Common myeloid progenitor, CD34-positive (primary cell): ENCODE results near the gene IPO13.
A peak's percentile ranks its signal among the peaks of the same experiment; 100 is the strongest.

ENCODE experiments used
- CTCF ChIA-PET: fragments of 350-600 bp; sonication (Branson Sonifier 250); formaldehyde crosslinking; loops from one replicate; lab custom pipeline; 2021; ENCODE audit warnings: antibody characterized with exemption; lab: Charles Lee
- POLR2A ChIA-PET: fragments of 350-600 bp; sonication (Branson Sonifier 250); formaldehyde crosslinking; loops from one replicate; lab custom pipeline; 2021; ENCODE audit warnings: antibody characterized with exemption; lab: Charles Lee
- DNase-seq, 3 donors: peaks; one replicate each; pipeline versions ENCODE4 v3.0.0 to v3.0.0-alpha.2; 2013
- H3K27ac ChIP-seq, 2 experiments: 1 replicate in 1 of 2; 2 replicates in 1 of 2; pipeline ENCODE4 v1.7.0; 2013; ENCODE audit warnings: inconsistent platforms in 2 of 2, low read length in 2 of 2, mild to moderate bottlenecking in 2 of 2, low read depth in 1 of 2, moderate library complexity in 1 of 2; ENCODE audit not compliant: severe bottlenecking in 2 of 2, insufficient read depth in 1 of 2, poor library complexity in 1 of 2
- H3K27me3 ChIP-seq, 5 experiments: replicated peaks in 2 of 5; 1 replicate in 3 of 5; 2 replicates in 2 of 5; pipeline versions ENCODE4 v1.6.1 to v1.7.0; 2013; ENCODE audit warnings: low read length in 4 of 5, mild to moderate bottlenecking in 2 of 5, moderate library complexity in 2 of 5, inconsistent platforms in 1 of 5; ENCODE audit not compliant: insufficient read depth in 5 of 5, control insufficient read depth in 4 of 5
- H3K36me3 ChIP-seq, 4 experiments: 1 replicate in 2 of 4; 2 replicates in 2 of 4; pipeline versions ENCODE4 v1.6.1 to v1.7.0; 2013; ENCODE audit warnings: low read length in 3 of 4, control low read depth in 1 of 4, mild to moderate bottlenecking in 1 of 4; ENCODE audit not compliant: control insufficient read depth in 4 of 4, insufficient read depth in 4 of 4
- H3K4me1 ChIP-seq, 4 experiments: 1 replicate in 3 of 4; 2 replicates in 1 of 4; pipeline versions ENCODE4 v1.6.1 to v1.7.1; 2013; ENCODE audit warnings: low read length in 3 of 4, mild to moderate bottlenecking in 3 of 4, control low read depth in 1 of 4, inconsistent platforms in 1 of 4, moderate library complexity in 1 of 4; ENCODE audit not compliant: control insufficient read depth in 4 of 4, insufficient read depth in 4 of 4; ENCODE audit errors: control extremely low read depth in 1 of 4
- H3K4me3 ChIP-seq, 7 experiments: 1 replicate in 4 of 7; 2 replicates in 3 of 7; pipeline versions ENCODE4 v1.5.1 to v1.7.0; 2013; ENCODE audit warnings: mild to moderate bottlenecking in 7 of 7, low read length in 6 of 7, moderate library complexity in 6 of 7, inconsistent platforms in 2 of 7, low read depth in 2 of 7, control low read depth in 1 of 7; ENCODE audit not compliant: insufficient read depth in 4 of 7, control insufficient read depth in 1 of 7; ENCODE audit errors: extremely low read depth in 1 of 7
- H3K9me3 ChIP-seq, 5 experiments: 1 replicate in 4 of 5; 2 replicates in 1 of 5; pipeline versions ENCODE4 v1.6.1 to v1.7.1; 2013; ENCODE audit warnings: low read length in 4 of 5, mild to moderate bottlenecking in 2 of 5, inconsistent platforms in 1 of 5, low read depth in 1 of 5, moderate library complexity in 1 of 5; ENCODE audit not compliant: control insufficient read depth in 4 of 5, insufficient read depth in 2 of 5; ENCODE audit errors: control extremely low read depth in 1 of 5
- WGBS: methylation state at CpG from one replicate; pipeline ENCODE4 v1.1.5; 2013; ENCODE audit not compliant: insufficient coverage; 5-methylcytosine and 5-hydroxymethylcytosine counted together

IPO13 gene

DNA sequence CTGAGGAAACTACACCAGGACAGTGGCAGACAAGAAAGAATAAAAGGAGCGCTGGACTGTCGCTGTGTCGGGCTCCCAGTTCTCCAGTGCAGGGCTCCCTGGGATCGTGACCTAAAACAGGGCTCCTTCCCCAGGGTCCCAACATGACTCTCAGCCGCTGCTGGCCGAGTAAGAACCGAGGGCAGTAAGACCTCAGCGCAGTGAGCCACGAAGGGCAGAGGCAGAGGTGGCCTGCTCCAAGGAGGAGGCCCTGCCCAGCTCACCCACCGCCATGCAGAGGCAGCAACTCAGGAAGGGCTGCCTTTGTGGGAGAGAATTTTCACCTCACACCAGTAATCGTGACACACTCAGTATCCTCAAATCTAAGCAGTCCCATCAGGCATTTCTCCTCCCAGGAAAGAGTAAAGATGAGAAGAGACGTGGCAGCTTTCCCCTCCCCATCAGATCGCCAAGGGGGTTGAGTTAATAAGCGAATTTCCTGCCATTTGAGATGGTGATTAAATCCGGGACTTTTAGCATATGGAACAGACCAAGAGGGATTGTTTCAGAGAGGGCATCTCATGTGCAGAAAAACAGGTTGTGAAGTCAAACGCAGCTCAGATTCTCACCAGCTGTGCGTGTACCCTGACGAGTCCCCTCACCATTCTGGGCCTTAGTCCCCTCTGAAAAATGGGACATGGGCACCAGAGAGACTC lies 32.9 kb upstream of the IPO13 start:
- CTCF ChIA-PET, result interaction anchor here (1.7 to 3.9 kb wide), 4 partner anchors 12 to 150 kb away, joined by 5 to 21 read pairs (median 10); partner anchors contain the start of gene ARTN
- no peak overlapping the region for H3K27ac ChIP-seq

DNA sequence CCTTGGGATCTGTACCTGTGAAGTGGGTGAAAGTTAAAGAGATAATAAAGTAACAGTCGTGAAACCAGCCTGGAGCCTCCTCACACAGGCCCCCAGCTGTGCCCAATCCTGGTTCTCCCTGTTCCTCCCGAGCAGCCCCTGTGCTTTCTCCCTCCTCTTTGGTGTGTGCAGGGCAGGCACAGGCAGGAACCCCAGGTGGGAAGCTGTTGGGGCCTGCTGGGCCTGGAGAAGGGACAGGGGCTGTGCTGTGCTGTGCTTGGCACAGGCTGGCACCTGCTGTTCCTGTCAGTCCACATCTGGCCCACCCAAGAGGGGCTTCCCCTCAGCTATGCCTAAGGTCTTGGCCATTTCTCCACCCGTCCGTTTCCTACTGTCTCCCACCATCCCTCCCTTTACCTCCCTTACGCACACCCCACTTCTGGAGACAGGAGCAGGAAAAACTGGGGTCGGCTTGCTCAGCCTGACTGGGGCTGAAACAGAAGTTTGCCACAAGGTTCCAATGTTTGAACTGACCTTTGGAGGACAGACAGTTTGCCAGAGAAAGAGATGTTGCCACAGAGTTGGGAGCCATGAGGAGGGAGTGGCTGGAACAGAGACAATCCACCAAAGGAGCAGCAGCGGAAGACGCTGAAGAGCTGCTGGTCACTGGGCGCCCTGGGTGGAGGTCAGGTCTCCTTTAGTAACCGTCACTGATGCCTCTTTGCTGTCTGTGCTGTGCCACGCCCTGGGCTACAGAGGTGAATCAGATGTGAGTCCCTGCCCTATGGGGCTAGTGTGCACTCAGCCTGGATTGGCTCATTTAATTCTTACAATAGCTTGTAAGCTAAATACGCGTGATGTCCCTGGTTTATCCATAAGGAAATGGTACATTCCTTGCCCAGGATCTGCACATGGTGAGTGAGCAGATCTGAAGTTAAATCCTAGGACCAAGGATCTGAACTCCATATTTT lies 31.9 kb upstream of the IPO13 start:
- ChIA-PET POLR2A (interaction anchor here (0.6 kb wide), 1 partner anchor 239 kb away, joined by 5 read pairs; no protein-coding TSS in a partner anchor), CTCF (interaction anchor here (1.0 to 3.9 kb wide), 4 partner anchors 19 to 151 kb away, joined by 5 to 21 read pairs (median 8); partner anchors contain the start of gene ARTN)
- Histone ChIP-seq H3K27me3 (no peaks in the 10 kb centered on the region), H3K36me3 (peaks cover 0 to 3% (median 0%) of the 10 kb centered on the region in 4 experiments), H3K4me3 (no peak overlapping the region), H3K27ac (no peak overlapping the region), H3K9me3 (no peaks in the 10 kb centered on the region), H3K4me1 (peaks cover 0 to 24% (median 9%) of the 10 kb centered on the region in 4 experiments)
- no peak for DNase-seq
- 97% methylated on average over 12 of the region's 13 CpGs for WGBS

More for the DNA sequence above, 32.9 kb upstream of the IPO13 start:
- peaks cover 3 to 5% (median 4%) of the 10 kb centered on the region in 4 experiments for H3K36me3 ChIP-seq
- 56% methylated on average over 12 of the region's 18 CpGs for WGBS
- H3K4me1 ChIP-seq, result peaks cover 0 to 24% (median 8%) of the 10 kb centered on the region in 4 experiments
- no peaks in the 10 kb centered on the region for H3K9me3 ChIP-seq
- no peak for DNase-seq
- H3K27me3 ChIP-seq, result no peaks in the 10 kb centered on the region
- peak overlapping the region in 1 of 7 experiments; percentile 3 for H3K4me3 ChIP-seq
- POLR2A ChIA-PET, result no interaction called here

DNA sequence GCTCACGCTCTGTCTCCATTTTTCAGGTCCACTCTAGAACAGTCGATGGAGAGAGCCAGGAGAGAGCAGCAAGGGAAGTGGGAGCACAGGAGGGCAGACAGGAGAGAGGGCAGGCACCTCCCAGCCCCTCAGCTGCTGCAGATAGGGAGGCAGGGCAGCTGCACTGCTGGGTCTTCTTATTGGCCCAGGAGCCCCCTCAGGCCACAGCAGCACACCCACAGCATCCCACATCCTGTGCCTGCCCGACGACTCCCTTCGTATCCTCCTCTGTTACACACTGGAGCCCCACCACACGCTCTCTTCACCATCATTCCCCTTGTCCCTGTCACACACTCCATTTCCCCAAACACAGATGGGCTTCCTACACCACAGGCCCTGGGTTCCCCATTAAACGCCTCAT lies 26.8 kb upstream of the IPO13 start:
- Histone ChIP-seq H3K4me1 (peaks cover 0 to 3% (median 0%) of the 10 kb centered on the region in 4 experiments), H3K36me3 (peaks cover 0 to 24% (median 6%) of the 10 kb centered on the region in 4 experiments), H3K27me3 (no peaks in the 10 kb centered on the region), H3K4me3 (no peak overlapping the region), H3K27ac (no peak overlapping the region), H3K9me3 (no peaks in the 10 kb centered on the region)
- ChIA-PET CTCF (interaction anchor here (1.8 to 2.0 kb wide), 2 partner anchors 9 to 11 kb away, joined by 5 to 6 read pairs; no protein-coding TSS in a partner anchor), POLR2A (no interaction called here)
- DNase-seq, result no peak
- 98% methylated on average over 7 of the region's 7 CpGs for WGBS

DNA sequence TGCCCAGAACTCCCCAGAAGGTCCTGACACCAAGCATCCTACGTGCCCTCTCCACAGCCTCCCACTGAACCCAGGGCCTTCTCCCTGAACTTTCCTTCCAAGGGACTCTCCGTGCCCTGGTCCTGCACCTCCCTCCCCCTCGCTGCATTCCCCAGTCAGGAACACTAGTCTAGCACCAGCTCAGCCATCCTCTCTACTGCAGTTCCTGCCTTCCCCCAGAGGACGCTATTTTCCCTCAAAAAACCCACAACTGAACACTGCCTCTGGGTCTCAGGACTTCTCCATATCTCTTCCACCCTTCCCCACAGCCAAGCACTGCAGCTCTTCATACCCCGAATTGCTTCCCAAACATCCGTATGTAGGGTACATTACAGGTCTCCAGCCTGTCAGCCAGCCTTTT lies 25.7 kb upstream of the IPO13 start:
- H3K36me3 ChIP-seq, result peaks cover 0 to 34% (median 11%) of the 10 kb centered on the region in 4 experiments
- ChIA-PET CTCF (interaction anchor here (1.8 to 2.1 kb wide), 3 partner anchors 8 to 14 kb away, joined by 5 to 15 read pairs (median 6); no protein-coding TSS in a partner anchor), POLR2A (no interaction called here)
- WGBS, result 100% methylated on average over 5 of the region's 6 CpGs
- H3K27me3 ChIP-seq, result no peaks in the 10 kb centered on the region
- DNase-seq, result no peak
- H3K4me1 ChIP-seq, result peaks cover 0 to 3% (median 0%) of the 10 kb centered on the region in 4 experiments
- H3K9me3 ChIP-seq, result no peaks in the 10 kb centered on the region
- H3K4me3 ChIP-seq, result no peak overlapping the region
- no peak overlapping the region for H3K27ac ChIP-seq

DNA sequence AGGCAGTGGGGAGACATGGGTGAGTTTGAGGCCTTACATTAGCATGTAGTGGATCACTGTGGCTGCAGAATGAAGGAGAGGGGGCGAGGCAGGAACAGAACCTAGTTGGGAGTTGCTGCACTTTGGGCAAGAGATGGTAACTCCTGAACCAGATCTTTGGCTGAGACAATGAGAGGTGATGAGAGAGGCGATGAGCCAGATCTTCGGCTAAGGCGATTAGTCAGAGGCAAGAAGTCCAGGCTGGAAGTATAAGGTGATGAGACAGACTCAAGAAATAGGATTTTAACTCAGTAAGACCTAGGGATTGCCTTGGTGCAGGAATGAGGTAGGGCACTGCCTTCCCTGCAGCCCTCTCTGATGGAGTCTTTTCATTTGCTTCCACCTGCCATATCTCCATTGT lies 22.2 kb upstream of the IPO13 start:
- Histone ChIP-seq H3K27ac (no peak overlapping the region), H3K9me3 (no peaks in the 10 kb centered on the region), H3K4me1 (peaks cover 0 to 3% (median 0%) of the 10 kb centered on the region in 4 experiments), H3K27me3 (no peaks in the 10 kb centered on the region), H3K36me3 (peaks cover 0 to 35% (median 16%) of the 10 kb centered on the region in 4 experiments), H3K4me3 (no peak overlapping the region)
- 79% methylated on average over 4 of the region's 4 CpGs for WGBS
- POLR2A ChIA-PET, result no interaction called here
- CTCF ChIA-PET, result interaction anchor here (1.3 to 2.3 kb wide), 3 partner anchors 10 to 154 kb away, joined by 3 to 10 read pairs (median 9); partner anchors contain the start of gene ARTN
- no peak for DNase-seq

DNA sequence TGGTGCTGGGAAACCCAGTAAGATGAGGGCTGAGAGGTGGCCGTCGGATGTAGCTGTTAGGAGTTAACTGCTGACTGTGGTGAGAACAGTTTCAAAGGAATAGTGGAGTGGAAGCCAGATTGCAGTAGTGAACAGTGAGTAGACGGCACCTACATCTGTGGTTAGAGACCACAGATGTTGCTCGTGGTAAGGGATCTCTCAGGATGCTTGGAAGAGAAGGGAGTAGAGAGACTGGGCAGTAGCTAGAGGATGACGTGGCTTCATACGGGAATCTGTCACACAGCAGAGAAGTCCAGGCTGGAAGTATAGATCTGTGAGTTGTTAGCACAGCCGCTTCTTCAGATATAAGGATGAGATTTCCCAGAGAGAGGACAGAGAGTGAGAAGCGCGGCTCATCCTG lies 20.9 kb upstream of the IPO13 start:
- H3K36me3 ChIP-seq, result peaks cover 0 to 39% (median 21%) of the 10 kb centered on the region in 4 experiments
- no peak overlapping the region for H3K27ac ChIP-seq
- DNase-seq, result no peak
- H3K9me3 ChIP-seq, result no peaks in the 10 kb centered on the region
- 96% methylated on average over 9 of the region's 9 CpGs for WGBS
- H3K4me1 ChIP-seq, result no peaks in the 10 kb centered on the region
- no peaks in the 10 kb centered on the region for H3K27me3 ChIP-seq
- CTCF ChIA-PET, result interaction anchor here (1.3 to 2.3 kb wide), 3 partner anchors 9 to 163 kb away, joined by 3 to 10 read pairs (median 3); no protein-coding TSS in a partner anchor
- no peak overlapping the region for H3K4me3 ChIP-seq
- POLR2A ChIA-PET, result no interaction called here
